Adipocyte (in vitro differentiated cells): ENCODE data around the gene TUBB2A.

Experiments used
- DNase-seq: peaks from one replicate; pipeline ENCODE4 v3.0.0-alpha.2; 2015; ENCODE audit warnings: low read depth
- H3K27me3 ChIP-seq: replicated peaks from 2 replicates; pipeline ENCODE4 v1.7.0; 2013; ENCODE audit warnings: mild to moderate bottlenecking, low read length, moderate library complexity; ENCODE audit not compliant: control insufficient read depth, insufficient read depth
- H3K36me3 ChIP-seq: 2 replicates; pipeline ENCODE4 v1.7.0; 2013; ENCODE audit warnings: low read length, mild to moderate bottlenecking, moderate library complexity; ENCODE audit not compliant: control insufficient read depth, insufficient read depth, severe bottlenecking
- H3K4me1 ChIP-seq: 2 replicates; pipeline ENCODE4 v1.7.0; 2013; ENCODE audit warnings: mild to moderate bottlenecking, low read length, moderate library complexity; ENCODE audit not compliant: control insufficient read depth, insufficient read depth
- H3K4me3 ChIP-seq: 2 replicates; pipeline ENCODE4 v1.7.0; 2013; ENCODE audit warnings: mild to moderate bottlenecking, low read length, moderate library complexity
- H3K9ac ChIP-seq: 2 replicates; pipeline ENCODE4 v1.7.0; 2013; ENCODE audit warnings: mild to moderate bottlenecking, low read length, moderate library complexity
- H3K9me3 ChIP-seq: 2 replicates; pipeline ENCODE4 v1.7.0; 2013; ENCODE audit warnings: mild to moderate bottlenecking, low read length, moderate library complexity; ENCODE audit not compliant: control insufficient read depth

TUBB2A gene

GRCh38 chr6:3114377-3114776 is 43.0 kb downstream of the TUBB2A start:
- Histone ChIP-seq H3K9me3 (no peaks in the 10 kb centered on the region), H3K9ac (no peak overlapping the region), H3K27me3 (no peaks in the 10 kb centered on the region), H3K36me3 (peaks cover 60% of the 10 kb centered on the region), H3K4me3 (no peak overlapping the region), H3K4me1 (peaks cover 25% of the 10 kb centered on the region)
- no peak for DNase-seq

DNA sequence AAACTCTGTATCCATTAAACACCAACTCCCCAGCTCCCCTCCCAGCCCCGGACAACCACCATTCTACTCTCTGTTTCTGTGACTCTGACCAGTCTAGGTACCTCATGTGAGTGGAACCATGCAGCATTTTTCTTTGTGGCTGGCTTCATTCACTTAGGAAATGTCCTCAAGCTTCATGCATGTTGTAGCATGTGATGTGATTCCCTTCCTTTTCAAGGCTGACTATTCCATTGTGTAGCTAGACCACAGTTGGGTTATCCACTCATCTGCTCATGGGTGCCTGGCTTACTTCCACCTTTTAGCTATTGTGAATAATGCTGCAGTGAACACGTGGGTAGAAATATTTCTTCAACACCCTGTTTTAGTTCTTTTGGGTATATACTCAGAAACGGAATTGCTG is 47.6 kb downstream of the TUBB2A start:
- H3K36me3 ChIP-seq = peaks cover 85% of the 10 kb centered on the region
- H3K4me3 ChIP-seq = no peak overlapping the region
- peaks cover 11% of the 10 kb centered on the region for H3K4me1 ChIP-seq
- H3K27me3 ChIP-seq = no peaks in the 10 kb centered on the region
- no peaks in the 10 kb centered on the region for H3K9me3 ChIP-seq
- no peak overlapping the region for H3K9ac ChIP-seq
- DNase-seq = no peak

DNA sequence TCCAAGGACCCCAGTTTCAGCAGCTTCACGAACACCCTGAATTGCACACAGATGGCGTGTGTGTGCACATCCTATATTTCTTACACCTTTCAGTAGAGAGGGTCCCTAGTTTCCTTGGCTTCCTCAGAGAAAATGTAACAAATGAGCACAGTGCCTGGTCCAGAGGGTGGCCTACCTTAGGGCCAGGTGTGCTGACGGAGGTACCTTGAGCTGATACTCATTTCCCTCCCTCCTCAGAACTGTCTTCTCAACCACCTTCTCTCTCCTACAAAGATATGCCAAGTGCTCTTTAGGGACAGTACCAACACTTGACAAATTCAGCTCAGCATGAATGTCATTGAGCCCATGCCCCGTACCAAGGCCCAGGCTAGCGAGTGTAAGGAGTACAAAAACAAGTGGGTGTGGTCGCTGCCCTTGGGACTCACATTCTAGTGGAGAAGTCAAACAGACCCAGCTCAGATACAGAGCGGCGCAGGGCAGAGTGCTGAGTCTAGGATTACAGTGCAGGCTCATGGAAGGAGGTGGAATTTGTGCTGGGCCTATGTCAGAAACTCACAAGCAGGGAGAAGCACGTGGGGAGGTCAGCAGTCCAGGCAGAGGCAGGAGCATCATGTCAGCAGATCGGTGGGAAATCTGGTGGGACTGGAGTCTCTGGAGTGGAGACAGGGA is 48.5 kb downstream of the TUBB2A start:
- no peak for DNase-seq
- Histone ChIP-seq H3K9ac (no peak overlapping the region), H3K9me3 (no peaks in the 10 kb centered on the region), H3K27me3 (no peaks in the 10 kb centered on the region), H3K4me3 (no peak overlapping the region), H3K4me1 (peaks cover 11% of the 10 kb centered on the region), H3K36me3 (peaks cover 85% of the 10 kb centered on the region)
